ENCODE measurements around the gene NPIPA2.
"Not testable (repeated sequence)": the region's sequence is repeated elsewhere in the genome, so short reads cannot be mapped to it uniquely, and the experiment has no call there.

Gene NPIPA2

DNA sequence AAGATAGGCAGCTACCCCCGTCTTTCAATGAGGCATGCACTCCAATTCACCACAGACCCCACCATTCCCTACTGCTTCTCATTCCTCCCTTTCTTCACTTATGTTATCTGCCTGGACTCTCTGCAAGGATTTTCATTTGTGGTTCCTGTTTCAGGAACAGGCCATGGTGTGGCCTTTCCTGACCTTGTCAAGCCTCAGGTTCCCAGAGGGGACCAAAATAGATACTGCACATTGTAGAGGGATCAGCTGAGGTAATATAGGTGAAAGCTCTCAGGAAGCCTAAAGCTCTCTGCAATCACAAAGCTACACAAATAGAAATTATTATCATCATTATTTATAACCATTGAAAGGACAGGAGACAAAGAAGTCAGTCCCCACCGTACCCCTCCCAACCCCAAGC lies 50.6 kb downstream of the NPIPA2 start:
- H3K36me3 Mint-ChIP-seq, result not testable (repeated sequence)

DNA sequence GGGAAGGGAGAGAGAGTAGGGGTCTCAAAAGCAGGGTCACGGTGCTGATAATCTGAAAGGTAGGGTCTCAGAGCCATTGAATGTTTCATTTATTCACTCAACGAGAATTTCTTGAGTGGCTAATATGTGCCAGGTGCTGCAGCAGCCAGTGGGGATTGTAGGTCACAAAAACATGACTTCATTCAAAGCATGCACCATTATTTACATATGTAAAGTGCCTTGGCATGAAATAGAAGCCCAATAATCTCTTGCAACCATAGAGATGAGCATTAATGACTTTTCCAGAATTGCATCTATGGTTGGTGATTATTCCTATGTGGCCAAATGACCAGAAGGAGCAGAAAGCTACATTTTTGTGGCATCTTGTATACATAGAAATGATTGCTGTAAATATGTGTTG lies 55.2 kb downstream of the NPIPA2 start:
- H3K27ac Mint-ChIP-seq, H3K36me3 Mint-ChIP-seq, H3K4me3 Mint-ChIP-seq, H3K4me1 Mint-ChIP-seq, H3K9me3 Mint-ChIP-seq, H3K27me3 Mint-ChIP-seq: not testable (repeated sequence)

More for the DNA sequence above, 50.6 kb downstream of the NPIPA2 start:
- not testable (repeated sequence) for H3K27ac Mint-ChIP-seq, H3K9me3 Mint-ChIP-seq, H3K4me1 Mint-ChIP-seq, H3K4me3 Mint-ChIP-seq, H3K27me3 Mint-ChIP-seq

DNA sequence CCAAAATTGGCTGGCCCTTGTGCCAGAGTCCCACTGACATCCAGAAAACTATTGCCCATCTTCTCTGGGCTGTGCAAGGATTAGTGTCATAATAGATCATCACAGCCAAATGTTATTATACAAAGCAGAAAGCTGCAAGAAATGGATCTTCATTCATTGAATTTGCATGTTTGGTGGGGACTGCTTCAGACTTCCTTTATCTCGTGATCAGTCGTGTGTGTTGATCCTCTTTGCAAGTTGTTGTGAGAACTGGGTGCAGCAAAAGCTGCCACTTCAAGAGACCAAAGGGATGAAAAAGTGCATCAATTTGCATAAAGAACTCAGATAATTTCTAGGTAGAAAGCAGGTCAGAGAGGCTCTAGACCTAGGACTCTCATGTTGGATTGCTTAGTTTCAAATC lies 61.2 kb downstream of the NPIPA2 start:
- H3K4me3 Mint-ChIP-seq, H3K27me3 Mint-ChIP-seq, H3K27ac Mint-ChIP-seq, H3K36me3 Mint-ChIP-seq, H3K9me3 Mint-ChIP-seq, H3K4me1 Mint-ChIP-seq: not testable (repeated sequence)

DNA sequence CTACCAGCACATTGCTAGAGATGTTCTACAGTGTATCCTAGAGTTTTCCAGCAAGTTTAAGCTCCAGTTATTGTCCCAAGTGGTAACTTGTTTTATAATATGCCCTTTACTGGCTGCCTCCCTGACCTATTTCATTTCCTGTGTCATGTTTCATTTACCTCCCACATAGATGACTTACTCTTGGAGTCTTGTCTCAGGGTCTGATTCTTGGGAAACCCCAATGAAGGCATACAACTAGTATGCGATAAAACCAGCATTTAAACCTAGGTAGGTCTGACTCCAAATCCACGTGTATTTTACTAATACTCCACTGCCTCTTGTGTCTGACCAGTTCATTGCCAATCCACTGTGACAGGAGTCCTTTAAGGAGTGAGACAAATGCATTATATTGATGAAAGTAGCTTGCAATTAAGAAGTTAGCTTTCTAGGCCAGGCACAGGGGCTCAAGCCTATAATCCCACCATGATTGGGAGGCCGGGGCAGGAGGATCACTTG lies 64.9 kb downstream of the NPIPA2 start:
- H3K9me3 Mint-ChIP-seq, H3K27ac Mint-ChIP-seq, H3K27me3 Mint-ChIP-seq, H3K4me3 Mint-ChIP-seq, H3K4me1 Mint-ChIP-seq, H3K36me3 Mint-ChIP-seq: not testable (repeated sequence)

DNA sequence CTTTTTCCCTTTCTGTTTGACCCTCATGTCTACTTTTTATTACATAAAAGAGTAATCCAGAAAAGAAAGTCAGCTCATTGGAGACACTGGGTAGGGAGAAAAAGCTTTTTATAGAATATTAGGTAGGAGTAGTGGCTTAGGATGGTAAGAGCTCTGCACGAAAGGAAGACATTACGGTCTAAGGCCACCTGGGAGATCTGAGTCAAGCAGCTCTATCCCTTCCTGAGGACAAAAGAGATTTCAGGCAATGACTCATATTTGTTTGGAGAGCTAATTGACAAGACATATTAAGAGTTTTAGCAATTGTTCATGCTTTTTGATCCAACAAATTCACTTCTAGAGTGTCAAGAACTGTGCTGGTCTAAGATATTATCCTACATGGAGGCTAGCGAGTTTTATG lies 71.6 kb downstream of the NPIPA2 start:
- not testable (repeated sequence) for H3K27ac Mint-ChIP-seq, H3K4me3 Mint-ChIP-seq, H3K4me1 Mint-ChIP-seq, H3K36me3 Mint-ChIP-seq, H3K27me3 Mint-ChIP-seq, H3K9me3 Mint-ChIP-seq
